Testis (tissue), 3 donors: ENCODE measurements around the gene AP5M1. TPM values are rescaled to one million over a fixed set of nuclear protein-coding genes. Genes with fewer than 3 reads are reported as not detected.
"Not testable (repeated sequence)": the region's sequence is repeated elsewhere in the genome, so short reads cannot be mapped to it uniquely, and the experiment has no call there.

Experiments used
- DNase-seq: peaks from one replicate; pipeline ENCODE4 v3.0.0-alpha.2; 2019
- H3K27ac ChIP-seq, 2 donors: fragments of 200-600 bp; sonication (generic); one replicate each; pipeline ENCODE4 v1.5.1; 2019
- H3K27me3 ChIP-seq: fragments of 200-600 bp; sonication (generic); one replicate; pipeline ENCODE4 v1.5.1; 2019
- H3K36me3 ChIP-seq: fragments of 200-600 bp; sonication (generic); one replicate; pipeline ENCODE4 v1.5.1; 2017; ENCODE audit warnings: low read depth; ENCODE audit errors: missing control alignments
- H3K4me1 ChIP-seq: fragments of 200-600 bp; sonication (generic); one replicate; pipeline ENCODE4 v1.5.1; 2019
- H3K4me3 ChIP-seq, 2 donors: fragments of 200-600 bp; sonication (generic); one replicate each; pipeline ENCODE4 v1.5.1; 2017 to 2019
- H3K9me3 ChIP-seq: fragments of 200-600 bp; sonication (generic); one replicate; pipeline ENCODE4 v1.5.1; 2017
- CTCF ChIP-seq, 3 experiments: fragments of 450-650 bp in 2 of 3; fragments of 200-600 bp in 1 of 3; sonication (generic) in 1 of 3; IDR thresholded peaks; one replicate each; pipeline ENCODE4 v1.5.1; 2016 to 2019; ENCODE audit warnings: antibody characterized with exemption in 3 of 3, mild to moderate bottlenecking in 2 of 3, moderate library complexity in 1 of 3
- POLR2A ChIP-seq: fragments of 450-650 bp; IDR thresholded peaks from one replicate; pipeline ENCODE4 v1.6.1; 2017; ENCODE audit warnings: antibody characterized with exemption, mild to moderate bottlenecking, moderate library complexity
- WGBS, 2 donors: methylation state at CpG; one replicate each; pipeline ENCODE4 v1.1.5; 2018; 5-methylcytosine and 5-hydroxymethylcytosine counted together
- intact Hi-C: fragments of 100-400 bp; cut with DNase I; formaldehyde crosslinking; loops from one replicate; pipeline ENCODE4 v1.15.1; 2023; ENCODE audit warnings: low total_unique reads
- polyA plus RNA-seq: library from polyadenylated mRNA; stranded (reverse); fragments of 350-450 nt; fragmentation: Illumina TruSeq; extraction: RNeasy Lipid Tissue Mini Kit (QIAGEN cat#74804); gene quantifications from one replicate; pipeline ENCODE4 v1.2.3, GENCODE V29; 2014; ENCODE audit warnings: low read depth, low replicate concordance; ENCODE audit not compliant: insufficient read depth
- total RNA-seq, 2 donors: library from RNA; depleted of rRNA; stranded (reverse); fragments of >200 nt; gene quantifications; one replicate each; pipeline ENCODE4 v1.2.3, GENCODE V29; 2016

AP5M1 gene
- total and polyA plus RNA-seq, 3 donors from 2014 or later = 28.3 to 32.0 (median 30.6) TPM

- Histone ChIP-seq H3K36me3 (no peaks in the 10 kb centered on the region), H3K27ac (no peak overlapping the region), H3K27me3 (no peaks in the 10 kb centered on the region), H3K4me1 (no peaks in the 10 kb centered on the region), H3K4me3 (no peak overlapping the region), H3K9me3 (no peaks in the 10 kb centered on the region)
- TF ChIP-seq POLR2A (no peak), CTCF (IDR thresholded peaks at IDR 0.05) (no peak)
- no peak for DNase-seq
- WGBS, 2 donors = 94 to 95% methylated on average over 1 of the region's 1 CpG
- intact Hi-C loops = no loop called here
These were observed 36.8 kb upstream of the AP5M1 start for GRCh38 chr14:57232006-57232405.

GRCh38 chr14:57240115-57240514 is 28.7 kb upstream of the AP5M1 start:
- WGBS, 2 donors = 95 to 96% methylated on average over 7 of the region's 7 CpGs
- H3K36me3 ChIP-seq, intact Hi-C loops, H3K9me3 ChIP-seq, H3K27me3 ChIP-seq, DNase-seq, H3K27ac ChIP-seq, H3K4me3 ChIP-seq, H3K4me1 ChIP-seq: not testable (repeated sequence)

- Histone ChIP-seq H3K4me1 (no peaks in the 10 kb centered on the region), H3K27me3 (no peaks in the 10 kb centered on the region), H3K36me3 (no peaks in the 10 kb centered on the region), H3K27ac (no peak overlapping the region), H3K9me3 (no peaks in the 10 kb centered on the region), H3K4me3 (no peak overlapping the region)
- TF ChIP-seq CTCF (IDR thresholded peaks at IDR 0.05) (no peak), POLR2A (no peak)
- intact Hi-C loops = no loop called here
- DNase-seq = no peak
These were observed 25.5 kb upstream of the AP5M1 start for GRCh38 chr14:57243320-57243719.

GRCh38 chr14:57244106-57244505 is 24.7 kb upstream of the AP5M1 start:
- Histone ChIP-seq H3K27me3 (no peaks in the 10 kb centered on the region), H3K27ac (no peak overlapping the region), H3K4me1 (no peaks in the 10 kb centered on the region), H3K36me3 (no peaks in the 10 kb centered on the region), H3K4me3 (no peak overlapping the region), H3K9me3 (no peaks in the 10 kb centered on the region)
- intact Hi-C loops = no loop called here
- WGBS, 2 donors = 51 to 57% methylated on average over 2 of the region's 2 CpGs
- DNase-seq = no peak
- TF ChIP-seq CTCF (IDR thresholded peaks at IDR 0.05) (no peak), POLR2A (no peak)

- Histone ChIP-seq H3K4me3 (no peak overlapping the region), H3K27me3 (no peaks in the 10 kb centered on the region), H3K27ac (no peak overlapping the region), H3K9me3 (no peaks in the 10 kb centered on the region), H3K36me3 (no peaks in the 10 kb centered on the region), H3K4me1 (no peaks in the 10 kb centered on the region)
- 97% methylated on average over 2 of the region's 2 CpGs for WGBS, 2 donors
- DNase-seq = no peak
- intact Hi-C loops = no loop called here
- TF ChIP-seq CTCF (IDR thresholded peaks at IDR 0.05) (no peak), POLR2A (no peak)
These were observed 22.8 kb upstream of the AP5M1 start for GRCh38 chr14:57245941-57246340.
